Fibroblast of lung (primary cell): ENCODE measurements around the gene DNAH8.

Experiments used
- CTCF ChIP-seq, 2 donors: IDR thresholded peaks in 1 of 2; conservative IDR thresholded peaks in 1 of 2; 1 replicate in 1 of 2; 2 replicates in 1 of 2; pipeline ENCODE4 v1.5.1; 2011 to 2012; ENCODE audit warnings: low read length in 2 of 2, control low read depth in 1 of 2, inconsistent platforms in 1 of 2, low read depth in 1 of 2, mild to moderate bottlenecking in 1 of 2
- EZH2 ChIP-seq: IDR thresholded peaks from 2 replicates; pipeline ENCODE4 v1.5.1; 2012; ENCODE audit warnings: low read length, control low read depth, mild to moderate bottlenecking; ENCODE audit errors: missing control alignments

- TF ChIP-seq CTCF (conservative IDR thresholded peaks at IDR 0.05 in 1 of 2, IDR thresholded peaks at IDR 0.05 in 1 of 2; ENCODE audit: low read depth in 1 of 2, low read length in 2 of 2), result no peak
- TF ChIP-seq EZH2, result no peak
These were observed 88.0 kb downstream of the DNAH8 start for GRCh38 chr6:38803129-38803528.
